ENCODE measurements around the gene ITFG2.

The ITFG2 gene

GRCh38 chr12:2773199-2773875 is 39.1 kb upstream of the ITFG2 start:
- TF ChIP-seq FOXM1 (IDR thresholded peaks at IDR 0.05; ENCODE audit: borderline replicate concordance, low read depth) (no peak), TCF12 (IDR thresholded peaks at IDR 0.05; ENCODE audit: low read depth) (no peak), YY1 (IDR thresholded peaks at IDR 0.05; ENCODE audit: low read depth) (no peak), EGR1 (IDR thresholded peaks at IDR 0.05) (no peak), RAD21 (IDR thresholded peaks at IDR 0.05; ENCODE audit: low read depth) (no peak), NFIC (IDR thresholded peaks at IDR 0.05) (no peak), REST (IDR thresholded peaks at IDR 0.05; ENCODE audit: low read depth) (no peak), MAX (IDR thresholded peaks at IDR 0.05) (no peak), USF1 (IDR thresholded peaks at IDR 0.05) (no peak), TAF1 (IDR thresholded peaks at IDR 0.05; ENCODE audit: low read depth) (no peak), TEAD4 (IDR thresholded peaks at IDR 0.05) (no peak), EP300 (IDR thresholded peaks at IDR 0.05; ENCODE audit: borderline replicate concordance) (no peak), CEBPB (IDR thresholded peaks at IDR 0.05) (no peak), CREB1 (IDR thresholded peaks at IDR 0.05; ENCODE audit: low read depth) (no peak), ZBTB7A (IDR thresholded peaks at IDR 0.05; ENCODE audit: low read depth) (no peak)

- no peak for TF ChIP-seq EP300 (IDR thresholded peaks at IDR 0.05; ENCODE audit: borderline replicate concordance)
- TF ChIP-seq REST (IDR thresholded peaks at IDR 0.05; ENCODE audit: low read depth): no peak
- TF ChIP-seq MAX (IDR thresholded peaks at IDR 0.05): no peak
- TF ChIP-seq EGR1 (IDR thresholded peaks at IDR 0.05): no peak
- TF ChIP-seq CEBPB (IDR thresholded peaks at IDR 0.05): no peak
- TF ChIP-seq FOXM1 (IDR thresholded peaks at IDR 0.05; ENCODE audit: borderline replicate concordance, low read depth): no peak
- TF ChIP-seq TEAD4 (IDR thresholded peaks at IDR 0.05): no peak
- TF ChIP-seq YY1 (IDR thresholded peaks at IDR 0.05; ENCODE audit: low read depth): no peak
- no peak for TF ChIP-seq USF1 (IDR thresholded peaks at IDR 0.05)
- no peak for TF ChIP-seq NFIC (IDR thresholded peaks at IDR 0.05)
- TF ChIP-seq ZBTB7A (IDR thresholded peaks at IDR 0.05; ENCODE audit: low read depth): no peak
- TF ChIP-seq RAD21 (IDR thresholded peaks at IDR 0.05; ENCODE audit: low read depth): no peak
- no peak for TF ChIP-seq TCF12 (IDR thresholded peaks at IDR 0.05; ENCODE audit: low read depth)
- no peak for TF ChIP-seq TAF1 (IDR thresholded peaks at IDR 0.05; ENCODE audit: low read depth)
- no peak for TF ChIP-seq CREB1 (IDR thresholded peaks at IDR 0.05; ENCODE audit: low read depth)
Measured at GRCh38 chr12:2775431-2775830, 37.0 kb upstream of the ITFG2 start.

GRCh38 chr12:2776129-2776806 is 36.2 kb upstream of the ITFG2 start:
- no peak for TF ChIP-seq FOXM1 (IDR thresholded peaks at IDR 0.05; ENCODE audit: borderline replicate concordance, low read depth)
- no peak for TF ChIP-seq TAF1 (IDR thresholded peaks at IDR 0.05; ENCODE audit: low read depth)
- no peak for TF ChIP-seq EP300 (IDR thresholded peaks at IDR 0.05; ENCODE audit: borderline replicate concordance)
- no peak for TF ChIP-seq CREB1 (IDR thresholded peaks at IDR 0.05; ENCODE audit: low read depth)
- no peak for TF ChIP-seq EGR1 (IDR thresholded peaks at IDR 0.05)
- no peak for TF ChIP-seq USF1 (IDR thresholded peaks at IDR 0.05)
- no peak for TF ChIP-seq ZBTB7A (IDR thresholded peaks at IDR 0.05; ENCODE audit: low read depth)
- no peak for TF ChIP-seq MAX (IDR thresholded peaks at IDR 0.05)
- no peak for TF ChIP-seq YY1 (IDR thresholded peaks at IDR 0.05; ENCODE audit: low read depth)
- no peak for TF ChIP-seq RAD21 (IDR thresholded peaks at IDR 0.05; ENCODE audit: low read depth)
- no peak for TF ChIP-seq NFIC (IDR thresholded peaks at IDR 0.05)
- no peak for TF ChIP-seq CEBPB (IDR thresholded peaks at IDR 0.05)
- no peak for TF ChIP-seq TEAD4 (IDR thresholded peaks at IDR 0.05)
- no peak for TF ChIP-seq TCF12 (IDR thresholded peaks at IDR 0.05; ENCODE audit: low read depth)
- TF ChIP-seq REST (IDR thresholded peaks at IDR 0.05; ENCODE audit: low read depth): no peak
